22Rv1 (cell line): ENCODE measurements around the gene SLC25A53.

Source experiments
- H3K27ac ChIP-seq: fragments of 450-650 bp; 2 replicates; pipeline ENCODE4 v1.5.1; 2017
- ZFX ChIP-seq: fragments of 450-650 bp; IDR thresholded peaks from 2 replicates; pipeline ENCODE4 v1.6.1; 2017; ENCODE audit warnings: antibody characterized with exemption, borderline replicate concordance
- TF ChIP-seq, protein P1 (sequence below): fragments of 450-650 bp; IDR thresholded peaks from 2 replicates; pipeline ENCODE4 v1.5.1; 2017; ENCODE audit warnings: mild to moderate bottlenecking

SLC25A53 gene

GRCh38 chrX:104156630-104157529 lies at the start of gene SLC25A53:
SLC25A53 (minus strand) TSS chrX:104157009; CDS start chrX:104105257, 51,752 bp downstream.
- TF ChIP-seq ZFX, result no peak
- TF ChIP-seq, protein P1, sequence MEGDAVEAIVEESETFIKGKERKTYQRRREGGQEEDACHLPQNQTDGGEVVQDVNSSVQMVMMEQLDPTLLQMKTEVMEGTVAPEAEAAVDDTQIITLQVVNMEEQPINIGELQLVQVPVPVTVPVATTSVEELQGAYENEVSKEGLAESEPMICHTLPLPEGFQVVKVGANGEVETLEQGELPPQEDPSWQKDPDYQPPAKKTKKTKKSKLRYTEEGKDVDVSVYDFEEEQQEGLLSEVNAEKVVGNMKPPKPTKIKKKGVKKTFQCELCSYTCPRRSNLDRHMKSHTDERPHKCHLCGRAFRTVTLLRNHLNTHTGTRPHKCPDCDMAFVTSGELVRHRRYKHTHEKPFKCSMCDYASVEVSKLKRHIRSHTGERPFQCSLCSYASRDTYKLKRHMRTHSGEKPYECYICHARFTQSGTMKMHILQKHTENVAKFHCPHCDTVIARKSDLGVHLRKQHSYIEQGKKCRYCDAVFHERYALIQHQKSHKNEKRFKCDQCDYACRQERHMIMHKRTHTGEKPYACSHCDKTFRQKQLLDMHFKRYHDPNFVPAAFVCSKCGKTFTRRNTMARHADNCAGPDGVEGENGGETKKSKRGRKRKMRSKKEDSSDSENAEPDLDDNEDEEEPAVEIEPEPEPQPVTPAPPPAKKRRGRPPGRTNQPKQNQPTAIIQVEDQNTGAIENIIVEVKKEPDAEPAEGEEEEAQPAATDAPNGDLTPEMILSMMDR, result no peak

DNA sequence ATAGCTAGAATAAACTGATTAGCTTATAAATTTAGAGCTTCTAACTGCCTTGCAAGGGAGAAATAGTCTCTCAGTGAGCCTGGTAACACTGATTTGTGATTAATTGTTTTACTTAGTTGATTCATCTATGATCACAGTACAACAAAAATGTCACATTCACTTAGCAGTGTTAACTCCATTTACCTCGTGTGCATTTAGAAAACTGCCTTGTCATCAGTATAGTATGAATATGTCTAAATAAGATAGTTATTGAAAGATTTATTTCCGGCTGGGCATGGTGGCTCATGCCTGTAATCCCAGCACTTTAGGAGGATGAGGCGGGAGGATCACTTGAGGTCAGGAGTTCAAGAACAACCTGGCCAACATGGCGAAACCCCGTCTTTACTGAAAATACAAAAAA lies 48.7 kb upstream of the SLC25A53 start:
- TF ChIP-seq, protein P1, result no peak
- no peak for TF ChIP-seq ZFX
- no peak overlapping the region for H3K27ac ChIP-seq

More at GRCh38 chrX:104156630-104157529, at the start of gene SLC25A53:
- H3K27ac ChIP-seq, result peak within 1 kb of the TSS; percentile 83

GRCh38 chrX:104195489-104196084 lies 38.8 kb upstream of the SLC25A53 start:
- TF ChIP-seq, protein P1, result peak; percentile 74
- no peak for TF ChIP-seq ZFX
- no peak overlapping the region for H3K27ac ChIP-seq

DNA sequence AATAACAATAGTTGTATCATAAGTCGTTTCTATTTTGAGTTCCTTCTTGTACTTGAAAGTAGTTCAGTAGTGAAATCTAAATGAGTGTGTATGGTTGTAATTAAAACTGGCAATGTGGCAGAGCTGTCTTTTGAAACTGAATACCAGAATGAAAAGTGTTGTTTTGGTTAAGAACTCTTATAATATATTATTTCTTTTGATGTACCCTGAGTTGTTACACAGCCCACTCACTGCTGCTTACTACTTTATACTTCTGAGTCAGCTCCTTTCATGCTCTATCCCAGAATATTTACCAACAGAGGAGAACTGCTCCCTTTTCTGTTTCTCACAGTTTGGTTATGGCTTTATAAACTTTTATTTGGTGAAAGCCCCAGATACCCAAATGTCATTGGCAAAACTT lies 38.2 kb upstream of the SLC25A53 start:
- no peak overlapping the region for H3K27ac ChIP-seq
- no peak for TF ChIP-seq ZFX
- TF ChIP-seq, protein P1, result no peak

- no peak overlapping the region for H3K27ac ChIP-seq
- TF ChIP-seq, protein P1, result no peak
- TF ChIP-seq ZFX, result no peak
These were observed 36.7 kb upstream of the SLC25A53 start for GRCh38 chrX:104193485-104193884.

- no peak overlapping the region for H3K27ac ChIP-seq
- TF ChIP-seq, protein P1, result no peak
- TF ChIP-seq ZFX, result no peak
These were observed 33.0 kb upstream of the SLC25A53 start for GRCh38 chrX:104189837-104190236.

GRCh38 chrX:104187931-104188330 lies 31.1 kb upstream of the SLC25A53 start:
- no peak for TF ChIP-seq ZFX
- TF ChIP-seq, protein P1, result no peak
- no peak overlapping the region for H3K27ac ChIP-seq
